Fibroblast of peridontal ligament (primary cell): ENCODE data around the gene OBSCN.

Experiments used
- DNase-seq: peaks from one replicate; pipeline ENCODE4 v3.0.0-alpha.2; 2010; ENCODE audit errors: extremely low read depth

OBSCN gene

GRCh38 chr1:228358039-228358763, 150.4 kb downstream of the OBSCN start:
- DNase-seq, result no peak

- DNase-seq, result no peak
Measured at GRCh38 chr1:228358764-228359612, 151.1 kb downstream of the OBSCN start.

- no peak for DNase-seq
Measured at GRCh38 chr1:228359613-228360532, 152.0 kb downstream of the OBSCN start.

GRCh38 chr1:228360533-228361313, 152.9 kb downstream of the OBSCN start:
- DNase-seq, result no peak

- no peak for DNase-seq
Measured at GRCh38 chr1:228361314-228362140, 153.7 kb downstream of the OBSCN start.

- no peak for DNase-seq
Measured at GRCh38 chr1:228362141-228362883, 154.5 kb downstream of the OBSCN start.

- no peak for DNase-seq
Measured at GRCh38 chr1:228362884-228363450, 155.1 kb downstream of the OBSCN start.

- DNase-seq, result no peak
Measured at GRCh38 chr1:228363686-228364067, 155.8 kb downstream of the OBSCN start.

GRCh38 chr1:228364068-228364705, 156.3 kb downstream of the OBSCN start:
- DNase-seq, result no peak

GRCh38 chr1:228364706-228365213, 156.9 kb downstream of the OBSCN start:
- DNase-seq, result no peak

- no peak for DNase-seq
Measured at GRCh38 chr1:228365271-228366061, 157.6 kb downstream of the OBSCN start.

GRCh38 chr1:228366062-228366865, 158.4 kb downstream of the OBSCN start:
- no peak for DNase-seq

GRCh38 chr1:228366866-228367741, 159.3 kb downstream of the OBSCN start:
- no peak for DNase-seq

GRCh38 chr1:228367798-228368791, 160.3 kb downstream of the OBSCN start:
- DNase-seq, result no peak
